ENCODE results near the gene ZDHHC5. TPM values are rescaled to one million over a fixed set of nuclear protein-coding genes. Genes with fewer than 3 reads are reported as not detected.

Gene ZDHHC5, protein sequence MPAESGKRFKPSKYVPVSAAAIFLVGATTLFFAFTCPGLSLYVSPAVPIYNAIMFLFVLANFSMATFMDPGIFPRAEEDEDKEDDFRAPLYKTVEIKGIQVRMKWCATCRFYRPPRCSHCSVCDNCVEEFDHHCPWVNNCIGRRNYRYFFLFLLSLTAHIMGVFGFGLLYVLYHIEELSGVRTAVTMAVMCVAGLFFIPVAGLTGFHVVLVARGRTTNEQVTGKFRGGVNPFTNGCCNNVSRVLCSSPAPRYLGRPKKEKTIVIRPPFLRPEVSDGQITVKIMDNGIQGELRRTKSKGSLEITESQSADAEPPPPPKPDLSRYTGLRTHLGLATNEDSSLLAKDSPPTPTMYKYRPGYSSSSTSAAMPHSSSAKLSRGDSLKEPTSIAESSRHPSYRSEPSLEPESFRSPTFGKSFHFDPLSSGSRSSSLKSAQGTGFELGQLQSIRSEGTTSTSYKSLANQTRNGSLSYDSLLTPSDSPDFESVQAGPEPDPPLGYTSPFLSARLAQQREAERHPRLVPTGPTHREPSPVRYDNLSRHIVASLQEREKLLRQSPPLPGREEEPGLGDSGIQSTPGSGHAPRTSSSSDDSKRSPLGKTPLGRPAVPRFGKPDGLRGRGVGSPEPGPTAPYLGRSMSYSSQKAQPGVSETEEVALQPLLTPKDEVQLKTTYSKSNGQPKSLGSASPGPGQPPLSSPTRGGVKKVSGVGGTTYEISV
- 10 to 100 TPM; 83.9 to 89.0 TPM for total RNA-seq
- 45.1 TPM for polyA plus RNA-seq

DNA sequence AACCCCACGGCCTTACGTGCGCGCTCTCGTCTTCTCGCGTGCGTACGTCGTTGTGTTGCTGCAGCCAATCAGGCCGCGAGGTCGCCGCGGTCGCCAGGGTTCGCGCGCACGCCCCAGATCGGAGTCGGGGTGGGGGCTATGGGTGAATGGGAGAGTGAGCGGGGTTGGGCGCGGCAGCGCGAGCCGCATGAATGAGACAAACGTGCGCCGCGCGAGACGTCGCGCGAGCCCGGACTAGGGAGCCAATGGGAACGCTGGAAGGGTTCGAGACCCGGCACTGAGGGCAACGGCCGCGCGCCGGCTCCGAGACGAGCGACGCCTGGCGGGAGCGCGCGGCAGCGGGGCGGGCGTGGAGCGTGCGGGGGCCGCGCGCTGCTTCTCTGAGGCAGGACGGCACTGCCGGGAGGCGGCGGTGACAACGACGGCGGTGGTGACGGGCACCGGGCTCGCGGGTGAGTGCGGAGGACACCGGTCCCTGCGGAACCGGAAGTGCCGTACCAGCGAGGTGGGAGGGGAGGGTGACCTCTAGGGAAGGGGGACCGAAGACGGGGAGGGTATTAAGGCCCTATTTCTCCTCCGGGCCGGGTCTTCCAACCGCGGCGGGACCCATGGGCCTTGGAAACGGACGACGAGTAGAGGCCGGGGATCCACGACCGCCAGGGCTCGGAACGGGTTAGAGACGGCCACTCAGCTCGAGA lies at the start of gene ZDHHC5:
Gene ZDHHC5, plus strand, starts transcription at position 379 of the 698 bp plus-strand sequence. CDS start 4,977 bp downstream, outside the sequence.
- peak within 1 kb of the TSS; percentile 98 to 100 (median 100) for H3K27ac Mint-ChIP-seq
- H3K27me3 Mint-ChIP-seq: peaks cover 0 to 13% of the 10 kb centered on the region in 2 donors
- Histone ChIP-seq H3K27me3 (ENCODE audit: insufficient read depth, low read length, poor library complexity, severe bottlenecking) (no peaks in the 10 kb centered on the region), H3K27ac (ENCODE audit: low read depth, low read length) (peak within 1 kb of the TSS; percentile 97), H3K4me3 (ENCODE audit: low read length) (peak within 1 kb of the TSS; percentile 84), H3K9me3 (ENCODE audit: low read length) (no peaks in the 10 kb centered on the region), H3K36me3 (ENCODE audit: insufficient read depth, low read length) (peaks cover 13% of the 10 kb centered on the region), H3K4me1 (ENCODE audit: insufficient read depth, low read length) (peaks cover 36% of the 10 kb centered on the region)
- H3K4me1 Mint-ChIP-seq: peaks cover 40 to 64% (median 56%) of the 10 kb centered on the region in 3 donors
- peak; percentile 99 to 100 (median 100) for DNase-seq
- H3K9me3 Mint-ChIP-seq: no peaks in the 10 kb centered on the region
- ChIA-PET POLR2A (interaction anchor here (1.0 to 2.4 kb wide), 5 partner anchors 11 to 132 kb away, joined by 4 to 8 read pairs (median 4); partner anchors contain the start of genes CLP1, MED19 and TMX2), CTCF (interaction anchor here (0.8 to 2.9 kb wide), 4 partner anchors 13 to 133 kb away, joined by 3 to 9 read pairs (median 6); partner anchors contain the start of gene YPEL4)
- H3K36me3 Mint-ChIP-seq: peaks cover 4 to 36% (median 6%) of the 10 kb centered on the region in 3 donors
- peak within 1 kb of the TSS; percentile 87 to 97 (median 93) for H3K4me3 Mint-ChIP-seq

GRCh38 chr11:57618438-57618837 lies 49.5 kb upstream of the ZDHHC5 start:
- Mint-ChIP-seq H3K36me3 (peaks cover 0 to 7% (median 0%) of the 10 kb centered on the region in 3 donors), H3K27me3 (peaks cover 23 to 27% of the 10 kb centered on the region in 2 donors), H3K4me1 (no peaks in the 10 kb centered on the region), H3K4me3 (no peak overlapping the region), H3K9me3 (peaks cover 5 to 25% (median 21%) of the 10 kb centered on the region in 5 donors), H3K27ac (no peak overlapping the region)
- no peaks in the 10 kb centered on the region for H3K4me1 ChIP-seq (ENCODE audit: insufficient read depth, low read length)
- H3K4me3 ChIP-seq (ENCODE audit: low read length): no peak overlapping the region
- H3K27ac ChIP-seq (ENCODE audit: low read depth, low read length): no peak overlapping the region
- H3K9me3 ChIP-seq (ENCODE audit: low read length): peaks cover 4% of the 10 kb centered on the region
- ChIA-PET POLR2A (no interaction called here), CTCF (interaction anchor here (0.7 to 1.2 kb wide), 2 partner anchors 14 to 125 kb away, joined by 3 read pairs; no protein-coding TSS in a partner anchor)
- no peaks in the 10 kb centered on the region for H3K27me3 ChIP-seq (ENCODE audit: insufficient read depth, low read length, poor library complexity, severe bottlenecking)
- DNase-seq: no peak
- H3K36me3 ChIP-seq (ENCODE audit: insufficient read depth, low read length): no peaks in the 10 kb centered on the region

- no peak overlapping the region for H3K27ac Mint-ChIP-seq
- no peaks in the 10 kb centered on the region for H3K27me3 ChIP-seq (ENCODE audit: insufficient read depth, low read length, poor library complexity, severe bottlenecking)
- peaks cover 5 to 25% (median 21%) of the 10 kb centered on the region in 5 donors for H3K9me3 Mint-ChIP-seq
- no peaks in the 10 kb centered on the region for H3K4me1 Mint-ChIP-seq
- H3K4me1 ChIP-seq (ENCODE audit: insufficient read depth, low read length): no peaks in the 10 kb centered on the region
- peaks cover 23 to 26% of the 10 kb centered on the region in 2 donors for H3K27me3 Mint-ChIP-seq
- peaks cover 4% of the 10 kb centered on the region for H3K9me3 ChIP-seq (ENCODE audit: low read length)
- no peak overlapping the region for H3K27ac ChIP-seq (ENCODE audit: low read depth, low read length)
- POLR2A ChIA-PET: no interaction called here
- no peaks in the 10 kb centered on the region for H3K36me3 ChIP-seq (ENCODE audit: insufficient read depth, low read length)
- no peak overlapping the region for H3K4me3 Mint-ChIP-seq
- no peak overlapping the region for H3K4me3 ChIP-seq (ENCODE audit: low read length)
- CTCF ChIA-PET: interaction anchor here (0.7 kb wide), 1 partner anchor 22 kb away, joined by 4 read pairs; the partner anchor contains the start of gene SERPING1
- peaks cover 0 to 7% (median 0%) of the 10 kb centered on the region in 3 donors for H3K36me3 Mint-ChIP-seq
- no peak for DNase-seq
These were observed 48.6 kb upstream of the ZDHHC5 start for GRCh38 chr11:57619331-57619730.

DNA sequence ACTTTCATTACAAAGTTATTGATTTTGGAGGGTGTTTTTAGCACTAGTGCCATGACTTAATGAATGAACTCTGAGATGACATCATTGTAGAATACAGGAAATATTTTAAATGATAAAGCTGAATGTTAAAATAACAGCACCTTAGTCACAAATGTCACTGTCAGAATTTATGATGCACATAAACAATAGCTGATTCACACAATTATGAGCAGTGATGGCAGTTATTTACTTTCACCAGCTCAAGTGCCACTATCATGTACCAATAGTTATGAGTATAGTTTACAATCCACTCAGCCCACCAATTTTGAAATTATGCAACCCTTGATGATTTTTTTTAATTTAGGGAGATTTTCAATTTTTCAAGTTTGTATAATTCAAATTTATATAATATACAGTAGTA lies 47.4 kb upstream of the ZDHHC5 start:
- peaks cover 4% of the 10 kb centered on the region for H3K9me3 ChIP-seq (ENCODE audit: low read length)
- Mint-ChIP-seq H3K4me1 (no peaks in the 10 kb centered on the region), H3K27me3 (peaks cover 20 to 26% of the 10 kb centered on the region in 2 donors), H3K36me3 (peaks cover 0 to 7% (median 0%) of the 10 kb centered on the region in 3 donors), H3K27ac (no peak overlapping the region), H3K9me3 (peaks cover 5 to 25% (median 21%) of the 10 kb centered on the region in 5 donors), H3K4me3 (no peak overlapping the region)
- no peaks in the 10 kb centered on the region for H3K4me1 ChIP-seq (ENCODE audit: insufficient read depth, low read length)
- ChIA-PET CTCF (interaction anchor here (1.3 to 1.6 kb wide), 2 partner anchors 21 to 203 kb away, joined by 3 to 4 read pairs; no protein-coding TSS in a partner anchor), POLR2A (no interaction called here)
- no peaks in the 10 kb centered on the region for H3K27me3 ChIP-seq (ENCODE audit: insufficient read depth, low read length, poor library complexity, severe bottlenecking)
- no peaks in the 10 kb centered on the region for H3K36me3 ChIP-seq (ENCODE audit: insufficient read depth, low read length)
- H3K27ac ChIP-seq (ENCODE audit: low read depth, low read length): no peak overlapping the region
- no peak for DNase-seq
- no peak overlapping the region for H3K4me3 ChIP-seq (ENCODE audit: low read length)

DNA sequence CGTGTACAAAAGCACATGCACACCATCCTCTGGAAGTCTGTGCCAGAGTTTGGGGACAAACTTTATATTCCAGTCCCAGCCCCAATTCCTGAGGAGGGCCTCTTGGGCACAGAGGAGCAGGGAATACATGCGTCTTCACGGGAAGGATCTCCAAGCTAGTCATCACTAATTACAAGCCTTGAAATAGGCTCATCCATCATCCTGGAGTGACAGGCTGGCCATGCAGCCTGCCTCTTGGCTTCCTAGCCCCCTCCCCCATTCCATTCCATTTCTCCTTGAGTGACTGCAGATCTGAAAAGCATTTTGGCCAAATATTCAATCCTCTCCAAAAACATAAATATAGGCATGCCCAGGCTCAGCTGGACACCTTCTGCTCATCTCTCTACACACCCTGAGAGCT lies 45.7 kb upstream of the ZDHHC5 start:
- no peak for DNase-seq
- Histone ChIP-seq H3K27me3 (ENCODE audit: insufficient read depth, low read length, poor library complexity, severe bottlenecking) (no peaks in the 10 kb centered on the region), H3K27ac (ENCODE audit: low read depth, low read length) (no peak overlapping the region), H3K4me3 (ENCODE audit: low read length) (no peak overlapping the region), H3K36me3 (ENCODE audit: insufficient read depth, low read length) (no peaks in the 10 kb centered on the region), H3K4me1 (ENCODE audit: insufficient read depth, low read length) (no peaks in the 10 kb centered on the region), H3K9me3 (ENCODE audit: low read length) (peaks cover 4% of the 10 kb centered on the region)
- CTCF ChIA-PET: interaction anchor here (1.0 kb wide), 1 partner anchor 164 kb away, joined by 3 read pairs; no protein-coding TSS in a partner anchor
- Mint-ChIP-seq H3K27me3 (peaks cover 14 to 17% of the 10 kb centered on the region in 2 donors), H3K9me3 (peaks cover 5 to 25% (median 21%) of the 10 kb centered on the region in 5 donors), H3K4me3 (no peak overlapping the region), H3K4me1 (no peaks in the 10 kb centered on the region), H3K27ac (no peak overlapping the region), H3K36me3 (peaks cover 0 to 7% (median 0%) of the 10 kb centered on the region in 3 donors)
- POLR2A ChIA-PET: no interaction called here

- Histone ChIP-seq H3K27ac (ENCODE audit: low read depth, low read length) (no peak overlapping the region), H3K27me3 (ENCODE audit: insufficient read depth, low read length, poor library complexity, severe bottlenecking) (no peaks in the 10 kb centered on the region), H3K4me3 (ENCODE audit: low read length) (no peak overlapping the region), H3K9me3 (ENCODE audit: low read length) (no peaks in the 10 kb centered on the region), H3K36me3 (ENCODE audit: insufficient read depth, low read length) (no peaks in the 10 kb centered on the region), H3K4me1 (ENCODE audit: insufficient read depth, low read length) (no peaks in the 10 kb centered on the region)
- no peak overlapping the region for H3K4me3 Mint-ChIP-seq
- H3K27ac Mint-ChIP-seq: no peak overlapping the region
- DNase-seq: no peak
- CTCF ChIA-PET: no interaction called here
- H3K27me3 Mint-ChIP-seq: peaks cover 8 to 25% of the 10 kb centered on the region in 2 donors
- peaks cover 3 to 15% (median 9%) of the 10 kb centered on the region in 5 donors for H3K9me3 Mint-ChIP-seq
- H3K36me3 Mint-ChIP-seq: peaks cover 0 to 7% (median 0%) of the 10 kb centered on the region in 3 donors
- POLR2A ChIA-PET: no interaction called here
- no peaks in the 10 kb centered on the region for H3K4me1 Mint-ChIP-seq
These were observed 43.0 kb upstream of the ZDHHC5 start for GRCh38 chr11:57624864-57625263.

DNA sequence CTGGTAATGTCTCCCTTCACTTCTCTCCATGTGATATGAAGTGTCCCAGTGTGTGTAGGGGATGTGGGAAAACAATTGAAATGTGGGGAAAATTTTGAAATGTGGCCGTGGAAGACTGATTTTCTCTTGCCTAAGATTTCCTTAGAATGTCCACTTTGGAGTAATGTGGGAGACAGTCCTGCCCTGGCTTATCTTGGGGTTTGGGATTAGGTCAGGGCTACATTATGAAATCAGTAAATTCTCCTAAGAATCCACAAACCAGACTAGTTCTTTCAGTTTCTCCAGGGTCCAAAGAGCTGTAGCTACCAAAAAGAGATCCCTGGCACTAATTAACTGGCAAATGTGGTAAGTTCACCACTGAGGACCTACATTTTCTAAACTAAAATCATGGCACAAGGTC lies 41.0 kb upstream of the ZDHHC5 start:
- Mint-ChIP-seq H3K4me3 (no peak overlapping the region), H3K36me3 (no peaks in the 10 kb centered on the region), H3K27me3 (peaks cover 8 to 28% of the 10 kb centered on the region in 2 donors), H3K9me3 (peaks cover 0 to 3% (median 0%) of the 10 kb centered on the region in 5 donors), H3K4me1 (no peaks in the 10 kb centered on the region), H3K27ac (no peak overlapping the region)
- Histone ChIP-seq H3K36me3 (ENCODE audit: insufficient read depth, low read length) (no peaks in the 10 kb centered on the region), H3K4me1 (ENCODE audit: insufficient read depth, low read length) (no peaks in the 10 kb centered on the region), H3K9me3 (ENCODE audit: low read length) (no peaks in the 10 kb centered on the region), H3K27ac (ENCODE audit: low read depth, low read length) (no peak overlapping the region), H3K27me3 (ENCODE audit: insufficient read depth, low read length, poor library complexity, severe bottlenecking) (no peaks in the 10 kb centered on the region), H3K4me3 (ENCODE audit: low read length) (no peak overlapping the region)
- ChIA-PET POLR2A (no interaction called here), CTCF (interaction anchor here (1.1 to 1.3 kb wide), 3 partner anchors 18 to 59 kb away, joined by 3 to 4 read pairs (median 4); partner anchors contain the start of gene UBE2L6)
- no peak for DNase-seq
